GM23338 (cell line): ENCODE data around the gene PLXND1. TPM values are rescaled to one million over a fixed set of nuclear protein-coding genes. Genes with fewer than 3 reads are reported as not detected.

Source experiments
- ATAC-seq: fragments of 200-7000 bp; cut with Tn5 transposase; 3 replicates; pipeline ENCODE4 v1.9.1; 2020
- DNase-seq: peaks from one replicate; pipeline ENCODE4 v3.0.0-alpha.2; 2015; ENCODE audit warnings: low spot score
- H2AFZ ChIP-seq: fragments of 200-600 bp; sonication (generic); 2 replicates; pipeline ENCODE4 v1.8.0; 2016; ENCODE audit warnings: antibody characterized with exemption, mild to moderate bottlenecking, moderate library complexity
- H3F3A ChIP-seq: fragments of 200-600 bp; sonication (generic); replicated peaks from 2 replicates; pipeline ENCODE4 v1.8.0; 2017; ENCODE audit warnings: antibody characterized with exemption, mixed run types, low read depth
- H3K27ac ChIP-seq: fragments of 200-600 bp; sonication (generic); 2 replicates; pipeline ENCODE4 v1.6.1; 2016; ENCODE audit warnings: low read depth
- H3K27me3 ChIP-seq: fragments of 200-600 bp; sonication (generic); 2 replicates; pipeline ENCODE4 v1.8.0; 2016; ENCODE audit warnings: mild to moderate bottlenecking, mixed run types, moderate library complexity; ENCODE audit not compliant: insufficient read depth
- H3K36me3 ChIP-seq: fragments of 200-600 bp; sonication (generic); 2 replicates; pipeline ENCODE4 v1.8.0; 2016; ENCODE audit warnings: mild to moderate bottlenecking; ENCODE audit not compliant: insufficient read depth
- H3K4me1 ChIP-seq: fragments of 200-600 bp; sonication (generic); 2 replicates; pipeline ENCODE4 v1.8.0; 2016; ENCODE audit warnings: mild to moderate bottlenecking, moderate library complexity; ENCODE audit not compliant: insufficient read depth
- H3K4me2 ChIP-seq: fragments of 200-600 bp; sonication (generic); 2 replicates; pipeline ENCODE4 v1.7.1; 2017; ENCODE audit warnings: mixed run types
- H3K4me3 ChIP-seq: fragments of 200-600 bp; sonication (generic); 2 replicates; pipeline ENCODE4 v1.6.1; 2016; ENCODE audit warnings: mixed run types
- H3K79me2 ChIP-seq: fragments of 200-600 bp; sonication (generic); replicated peaks from 2 replicates; pipeline ENCODE4 v1.8.0; 2017; ENCODE audit warnings: mild to moderate bottlenecking; ENCODE audit not compliant: insufficient read depth
- H3K9me2 ChIP-seq: fragments of 200-600 bp; sonication (generic); 2 replicates; pipeline ENCODE4 v1.8.0; 2017; ENCODE audit not compliant: insufficient read depth
- H4K20me1 ChIP-seq: fragments of 200-600 bp; sonication (generic); replicated peaks from 2 replicates; pipeline ENCODE4 v1.8.0; 2017; ENCODE audit warnings: mild to moderate bottlenecking; ENCODE audit not compliant: insufficient read depth
- H3K27ac Mint-ChIP-seq: 2 replicates; pipeline ENCODE4 v1.8.0; 2020; ENCODE audit warnings: inconsistent platforms, mild to moderate bottlenecking, moderate library complexity, mixed read lengths
- H3K27me3 Mint-ChIP-seq: 3 replicates; pipeline ENCODE4 v1.8.0; 2022; ENCODE audit warnings: low read depth, mild to moderate bottlenecking, moderate library complexity, mixed read lengths, inconsistent platforms; ENCODE audit not compliant: insufficient read depth, poor library complexity
- H3K36me3 Mint-ChIP-seq: 3 replicates; pipeline ENCODE4 v1.8.0; 2021; ENCODE audit warnings: low read depth, mild to moderate bottlenecking, inconsistent platforms, moderate library complexity, mixed read lengths
- H3K4me1 Mint-ChIP-seq: 3 replicates; pipeline ENCODE4 v1.8.0; 2020; ENCODE audit warnings: mild to moderate bottlenecking, inconsistent platforms, mixed read lengths
- H3K4me3 Mint-ChIP-seq: 3 replicates; pipeline ENCODE4 v1.8.0; 2021; ENCODE audit warnings: moderate library complexity, mild to moderate bottlenecking, inconsistent platforms, mixed read lengths
- H3K9me3 Mint-ChIP-seq: 3 replicates; pipeline ENCODE4 v1.8.0; 2020; ENCODE audit warnings: moderate library complexity, mild to moderate bottlenecking, inconsistent platforms, mixed read lengths
- CTCF ChIP-seq, 2 experiments: fragments of 200-600 bp in 1 of 2; sonication (generic) in 1 of 2; conservative IDR thresholded peaks; 2 replicates each; pipeline versions ENCODE4 v1.5.1 to v1.6.1; 2016 to 2017; ENCODE audit warnings: antibody characterized with exemption in 2 of 2, low read depth in 2 of 2, mild to moderate bottlenecking in 2 of 2, moderate library complexity in 1 of 2
- ZNF331 ChIP-seq: fragments of 250-450 bp; sonication (Bioruptor Pico); IDR thresholded peaks from 2 replicates; pipeline ENCODE4 v1.5.0; 2020; ENCODE audit warnings: low read depth, mild to moderate bottlenecking, moderate library complexity
- ZNF462 ChIP-seq: fragments of 250-450 bp; sonication (Bioruptor Pico); IDR thresholded peaks from 2 replicates; pipeline ENCODE4 v1.5.0; 2020; ENCODE audit warnings: mild to moderate bottlenecking, moderate library complexity
- polyA plus RNA-seq: library from polyadenylated mRNA; unstranded; fragments of >200 nt; fragmentation: Nextera tagmentation; extraction: Ambion mirVana; gene quantifications from 2 replicates; pipeline ENCODE4 v1.2.1, GENCODE V29; 2016
- total RNA-seq: library from RNA; depleted of rRNA; stranded (reverse); fragments of >200 nt; shearing (Covaris generic); gene quantifications from 2 replicates; pipeline ENCODE4 v1.2.3, GENCODE V29; 2014

The PLXND1 gene
- total and polyA plus RNA-seq, 2 experiments from 2014 or later = 13.3 to 60.4 TPM

- ATAC-seq = peak; percentile 3
- H4K20me1 ChIP-seq = no peaks in the 10 kb centered on the region
- no peak for DNase-seq
- Mint-ChIP-seq H3K27ac (peak overlapping the region; percentile 82), H3K4me3 (peak overlapping the region; percentile 51; the same call in 2 of the 3 replicates), H3K27me3 (peaks cover 25% of the 10 kb centered on the region), H3K9me3 (no peaks in the 10 kb centered on the region), H3K36me3 (no peaks in the 10 kb centered on the region), H3K4me1 (peaks cover 68% of the 10 kb centered on the region)
- H2AFZ ChIP-seq = peak overlapping the region; percentile 59
- H3K4me3 ChIP-seq = peak overlapping the region; percentile 47
- peaks cover 66% of the 10 kb centered on the region for H3K4me1 ChIP-seq
- H3F3A ChIP-seq = peaks cover 20% of the 10 kb centered on the region; the same call in 1 of the 2 replicates
- H3K27ac ChIP-seq = peak overlapping the region; percentile 73
- TF ChIP-seq ZNF331 (CRISPR knock-in tag) (no peak), CTCF (conservative IDR thresholded peaks at IDR 0.05; ENCODE audit: low read depth in 2 of 2) (peak; percentile 30 to 42), ZNF462 (no peak)
- no peaks in the 10 kb centered on the region for H3K36me3 ChIP-seq
- peak overlapping the region; percentile 84 for H3K4me2 ChIP-seq
- H3K27me3 ChIP-seq = no peaks in the 10 kb centered on the region
- H3K9me2 ChIP-seq = no peaks in the 10 kb centered on the region
- H3K79me2 ChIP-seq = no peaks in the 10 kb centered on the region
Measured at GRCh38 chr3:129593230-129593594, 13.3 kb downstream of the PLXND1 start.
